Activated B cell treated with CpG ODN at 0.5 μM for 24 hours (primary cell): ENCODE data around the gene ARHGAP42. TPM values are rescaled to one million over a fixed set of nuclear protein-coding genes. Genes with fewer than 3 reads are reported as not detected.

Experiments used
- ATAC-seq: fragments of 200-7000 bp; cut with Tn5 transposase; one replicate; pipeline ENCODE4 v1.10.0; 2021; ENCODE audit warnings: low read depth, mild to moderate bottlenecking, moderate library complexity
- CTCF ChIA-PET: fragments of 350-600 bp; sonication (Branson Sonifier 250); formaldehyde crosslinking; loops from one replicate; lab custom pipeline; 2021; ENCODE audit warnings: antibody characterized with exemption; lab: Charles Lee
- POLR2A ChIA-PET: fragments of 350-600 bp; sonication (Branson Sonifier 250); formaldehyde crosslinking; loops from one replicate; lab custom pipeline; 2021; ENCODE audit warnings: antibody characterized with exemption; lab: Charles Lee
- DNase-seq: peaks from one replicate; pipeline ENCODE4 v3.0.0; 2022
- H3K27ac Mint-ChIP-seq: one replicate; pipeline ENCODE4 v1.8.0; 2020; ENCODE audit warnings: mixed read lengths
- H3K27me3 Mint-ChIP-seq: one replicate; pipeline ENCODE4 v1.8.0; 2021; ENCODE audit warnings: mixed read lengths
- H3K36me3 Mint-ChIP-seq: one replicate; pipeline ENCODE4 v1.8.0; 2021; ENCODE audit warnings: low read depth, mixed read lengths
- H3K4me1 Mint-ChIP-seq: one replicate; pipeline ENCODE4 v1.8.0; 2021; ENCODE audit warnings: mixed read lengths
- H3K4me3 Mint-ChIP-seq: one replicate; pipeline ENCODE4 v1.8.0; 2020; ENCODE audit warnings: mild to moderate bottlenecking, mixed read lengths
- H3K9me3 Mint-ChIP-seq: one replicate; pipeline ENCODE4 v1.8.0; 2020; ENCODE audit warnings: mixed read lengths
- intact Hi-C: fragments of 100-400 bp; cut with micrococcal nuclease; formaldehyde crosslinking; loops from one replicate; pipeline ENCODE4 v1.15.1; 2024
- total RNA-seq: library from RNA; stranded (reverse); gene quantifications from 2 replicates; pipeline ENCODE4 v1.2.3, GENCODE V29; 2022
- TF ChIP-seq, protein P1 (sequence below): fragments of 200-600 bp; IDR thresholded peaks from one replicate; pipeline ENCODE4 v1.8.0; 2022; ENCODE audit warnings: antibody characterized with exemption, mild to moderate bottlenecking

Gene ARHGAP42
- total RNA-seq, 1 donor from 2014 or later: 4.9 TPM

DNA sequence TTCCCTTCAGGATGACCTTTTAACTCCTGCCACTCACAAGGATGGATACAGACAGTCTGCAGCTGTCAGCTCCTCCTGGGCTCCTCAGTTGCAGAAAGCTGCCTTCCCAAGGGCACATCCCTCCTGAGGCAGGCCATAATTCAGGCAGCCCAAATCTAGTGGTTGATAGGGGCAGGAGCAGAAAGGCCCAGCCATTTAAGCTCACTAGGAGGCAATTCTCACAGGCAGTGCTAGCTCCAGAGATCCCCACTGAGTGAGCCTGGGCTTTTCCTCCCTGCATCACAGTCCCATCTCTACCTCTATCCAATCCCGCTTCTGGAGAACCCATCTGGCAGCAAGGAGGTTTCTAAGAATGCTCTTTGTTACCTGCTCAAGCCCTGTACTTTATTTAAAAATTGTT lies 200.6 kb downstream of the ARHGAP42 start:
- ChIA-PET POLR2A (no interaction called here), CTCF (no interaction called here)
- no peak overlapping the region for H3K4me3 Mint-ChIP-seq
- ATAC-seq (no peak), DNase-seq (no peak)
- intact Hi-C loops: no loop called here
- TF ChIP-seq, protein P1, sequence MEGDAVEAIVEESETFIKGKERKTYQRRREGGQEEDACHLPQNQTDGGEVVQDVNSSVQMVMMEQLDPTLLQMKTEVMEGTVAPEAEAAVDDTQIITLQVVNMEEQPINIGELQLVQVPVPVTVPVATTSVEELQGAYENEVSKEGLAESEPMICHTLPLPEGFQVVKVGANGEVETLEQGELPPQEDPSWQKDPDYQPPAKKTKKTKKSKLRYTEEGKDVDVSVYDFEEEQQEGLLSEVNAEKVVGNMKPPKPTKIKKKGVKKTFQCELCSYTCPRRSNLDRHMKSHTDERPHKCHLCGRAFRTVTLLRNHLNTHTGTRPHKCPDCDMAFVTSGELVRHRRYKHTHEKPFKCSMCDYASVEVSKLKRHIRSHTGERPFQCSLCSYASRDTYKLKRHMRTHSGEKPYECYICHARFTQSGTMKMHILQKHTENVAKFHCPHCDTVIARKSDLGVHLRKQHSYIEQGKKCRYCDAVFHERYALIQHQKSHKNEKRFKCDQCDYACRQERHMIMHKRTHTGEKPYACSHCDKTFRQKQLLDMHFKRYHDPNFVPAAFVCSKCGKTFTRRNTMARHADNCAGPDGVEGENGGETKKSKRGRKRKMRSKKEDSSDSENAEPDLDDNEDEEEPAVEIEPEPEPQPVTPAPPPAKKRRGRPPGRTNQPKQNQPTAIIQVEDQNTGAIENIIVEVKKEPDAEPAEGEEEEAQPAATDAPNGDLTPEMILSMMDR: no peak
- H3K9me3 Mint-ChIP-seq: no peaks in the 10 kb centered on the region
- H3K27ac Mint-ChIP-seq: no peak overlapping the region
- no peaks in the 10 kb centered on the region for H3K4me1 Mint-ChIP-seq
- H3K36me3 Mint-ChIP-seq: no peaks in the 10 kb centered on the region
- H3K27me3 Mint-ChIP-seq: no peaks in the 10 kb centered on the region

DNA sequence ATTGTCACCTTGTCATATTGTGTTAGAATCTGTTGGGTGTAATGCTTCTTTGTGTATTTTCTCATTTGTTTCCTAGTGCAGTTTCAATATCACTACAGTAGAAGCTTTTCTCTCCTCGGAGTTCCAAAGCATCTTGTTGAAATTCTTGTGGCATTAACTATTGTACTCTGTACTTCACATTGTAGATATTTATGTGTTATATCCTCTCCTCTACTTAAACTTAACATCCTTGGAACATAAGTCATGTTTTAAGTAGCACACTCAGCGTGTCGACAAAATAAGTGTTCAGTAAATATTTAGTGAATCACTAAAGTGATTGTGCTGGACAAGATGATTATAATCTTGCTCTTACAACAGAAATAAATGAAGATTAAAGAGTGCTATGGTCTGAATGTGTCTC lies 201.7 kb downstream of the ARHGAP42 start:
- ChIA-PET CTCF (no interaction called here), POLR2A (no interaction called here)
- TF ChIP-seq, protein P1: no peak
- Mint-ChIP-seq H3K4me3 (no peak overlapping the region), H3K27me3 (no peaks in the 10 kb centered on the region), H3K4me1 (no peaks in the 10 kb centered on the region), H3K27ac (no peak overlapping the region), H3K36me3 (no peaks in the 10 kb centered on the region), H3K9me3 (no peaks in the 10 kb centered on the region)
- no peak for ATAC-seq
- intact Hi-C loops: no loop called here
- no peak for DNase-seq

DNA sequence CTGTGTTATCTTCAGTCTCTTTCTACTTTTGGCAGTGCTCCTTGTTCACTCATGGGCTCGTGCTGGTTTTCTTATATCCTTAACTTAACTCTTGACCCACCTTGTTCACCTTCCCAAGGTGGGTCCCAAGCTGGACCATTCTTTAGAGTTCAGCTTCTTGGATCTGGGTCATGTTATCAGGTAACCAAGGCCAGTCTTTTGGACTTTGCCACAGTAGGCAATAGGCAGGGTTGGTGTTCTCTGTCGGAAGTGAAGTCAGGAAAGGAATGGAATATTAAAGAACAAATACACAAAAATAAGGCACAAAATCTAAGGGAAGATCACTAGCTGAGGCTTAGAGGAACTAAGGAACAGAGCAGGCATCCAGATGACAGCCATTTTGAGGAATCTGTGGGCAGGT lies 202.7 kb downstream of the ARHGAP42 start:
- ATAC-seq: no peak
- no peak for DNase-seq
- Mint-ChIP-seq H3K27ac (no peak overlapping the region), H3K4me1 (no peaks in the 10 kb centered on the region), H3K36me3 (no peaks in the 10 kb centered on the region), H3K9me3 (no peaks in the 10 kb centered on the region), H3K4me3 (no peak overlapping the region), H3K27me3 (no peaks in the 10 kb centered on the region)
- CTCF ChIA-PET: no interaction called here
- intact Hi-C loops: no loop called here
- TF ChIP-seq, protein P1: no peak
- POLR2A ChIA-PET: no interaction called here

DNA sequence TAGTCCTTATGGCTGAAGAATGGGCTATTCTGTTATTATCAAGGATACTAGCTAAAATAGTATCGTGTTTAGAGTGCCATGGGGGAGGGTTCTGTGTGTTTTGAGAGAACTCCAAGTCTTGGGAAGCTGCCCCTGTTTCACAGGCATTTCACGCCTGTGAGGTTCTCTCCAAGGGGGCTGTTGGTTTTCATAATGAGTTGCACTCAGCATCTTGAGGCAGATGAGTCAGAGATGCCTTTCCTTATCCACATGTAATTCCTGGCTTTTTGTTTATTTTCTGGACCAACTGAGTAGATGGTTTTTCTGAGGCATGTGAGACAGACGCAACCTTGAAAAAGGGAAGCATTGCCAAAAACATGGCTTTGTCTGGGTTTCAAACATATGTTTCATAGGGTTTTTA lies 203.7 kb downstream of the ARHGAP42 start:
- H3K4me1 Mint-ChIP-seq: no peaks in the 10 kb centered on the region
- TF ChIP-seq, protein P1: no peak
- ATAC-seq (no peak), DNase-seq (no peak)
- intact Hi-C loops: no loop called here
- no peaks in the 10 kb centered on the region for H3K27me3 Mint-ChIP-seq
- no peaks in the 10 kb centered on the region for H3K9me3 Mint-ChIP-seq
- no peak overlapping the region for H3K4me3 Mint-ChIP-seq
- H3K36me3 Mint-ChIP-seq: no peaks in the 10 kb centered on the region
- ChIA-PET CTCF (no interaction called here), POLR2A (no interaction called here)
- H3K27ac Mint-ChIP-seq: no peak overlapping the region

DNA sequence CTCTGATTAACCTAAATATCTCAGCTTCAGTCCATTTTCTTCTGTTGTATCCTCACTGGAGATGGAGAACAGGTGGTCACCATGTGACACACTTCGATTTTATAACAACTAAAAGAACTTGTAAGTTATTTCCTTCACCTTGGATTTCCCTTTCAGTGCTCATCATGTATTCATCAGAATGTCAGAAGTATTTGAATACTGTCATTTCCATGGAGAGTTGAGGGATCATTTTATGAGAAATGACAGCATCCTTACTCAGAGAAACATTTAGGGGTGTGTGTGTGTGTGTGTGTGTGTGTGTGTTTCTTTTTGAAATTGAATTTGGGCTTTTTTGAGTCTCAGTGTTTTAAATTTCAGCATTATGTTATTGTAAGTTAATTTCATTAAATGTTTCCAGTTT lies 205.8 kb downstream of the ARHGAP42 start:
- intact Hi-C loops: no loop called here
- Mint-ChIP-seq H3K4me1 (no peaks in the 10 kb centered on the region), H3K4me3 (no peak overlapping the region), H3K27ac (no peak overlapping the region), H3K36me3 (no peaks in the 10 kb centered on the region), H3K27me3 (no peaks in the 10 kb centered on the region), H3K9me3 (no peaks in the 10 kb centered on the region)
- TF ChIP-seq, protein P1: no peak
- ATAC-seq (no peak), DNase-seq (no peak)
- ChIA-PET CTCF (no interaction called here), POLR2A (no interaction called here)
